WTC11 (cell line): ENCODE measurements around the gene LRMDA. TPM values are rescaled to one million over a fixed set of nuclear protein-coding genes. Genes with fewer than 3 reads are reported as not detected.

Source experiments
- ATAC-seq: fragments of 200-7000 bp; cut with Tn5 transposase; 2 replicates; pipeline ENCODE4 v1.10.0; 2021; ENCODE audit warnings: mild to moderate bottlenecking, moderate library complexity
- CTCF ChIA-PET: fragments of 300-600 bp; sonication (Branson Sonifier 250); formaldehyde crosslinking; loops from one replicate; lab custom pipeline; 2021; ENCODE audit warnings: antibody characterized with exemption; lab: Charles Lee
- POLR2A ChIA-PET: fragments of 350-600 bp; sonication (Branson Sonifier 250); formaldehyde crosslinking; loops from one replicate; lab custom pipeline; 2021; ENCODE audit warnings: antibody characterized with exemption; lab: Charles Lee
- DNase-seq: peaks from one replicate; pipeline ENCODE4 v3.0.0; 2021; ENCODE audit warnings: low spot score
- H3K27ac Mint-ChIP-seq: 2 replicates; pipeline ENCODE4 v1.8.0; 2021; ENCODE audit warnings: mixed read lengths
- H3K27me3 Mint-ChIP-seq: 2 replicates; pipeline ENCODE4 v1.8.0; 2021; ENCODE audit warnings: low read depth, mild to moderate bottlenecking, moderate library complexity, mixed read lengths
- H3K36me3 Mint-ChIP-seq: 2 replicates; pipeline ENCODE4 v1.8.0; 2021; ENCODE audit warnings: mixed read lengths
- H3K4me1 Mint-ChIP-seq: 2 replicates; pipeline ENCODE4 v1.8.0; 2022; ENCODE audit warnings: mixed read lengths
- H3K4me3 Mint-ChIP-seq: 2 replicates; pipeline ENCODE4 v1.8.0; 2021; ENCODE audit warnings: mild to moderate bottlenecking, moderate library complexity, mixed read lengths
- H3K9me3 Mint-ChIP-seq: 2 replicates; pipeline ENCODE4 v1.8.0; 2021; ENCODE audit warnings: mixed read lengths
- CREM ChIP-seq: sonication (generic); formaldehyde crosslinking; IDR thresholded peaks from 2 replicates; pipeline ENCODE4 v1.8.1; 2022; ENCODE audit warnings: mild to moderate bottlenecking, missing genetic modification reagents, moderate library complexity
- ETV6 ChIP-seq: sonication (generic); formaldehyde crosslinking; IDR thresholded peaks from 2 replicates; pipeline ENCODE4 v1.8.1; 2022; ENCODE audit warnings: mild to moderate bottlenecking, missing genetic modification reagents
- FOXP4 ChIP-seq: sonication (generic); formaldehyde crosslinking; IDR thresholded peaks from 2 replicates; pipeline ENCODE4 v1.8.0; 2022; ENCODE audit warnings: mild to moderate bottlenecking, missing genetic modification reagents
- MAX ChIP-seq: sonication (generic); formaldehyde crosslinking; IDR thresholded peaks from 2 replicates; pipeline ENCODE4 v1.8.0; 2022; ENCODE audit warnings: mild to moderate bottlenecking, missing genetic modification reagents
- MLX ChIP-seq: sonication (generic); formaldehyde crosslinking; IDR thresholded peaks from 2 replicates; pipeline ENCODE4 v1.8.1; 2023; ENCODE audit warnings: mild to moderate bottlenecking, missing genetic modification reagents, moderate library complexity
- MXD4 ChIP-seq: fragments of 250-450 bp; sonication (Bioruptor Pico); IDR thresholded peaks from 2 replicates; pipeline ENCODE4 v1.8.0; 2021; ENCODE audit warnings: mild to moderate bottlenecking, moderate library complexity, borderline replicate concordance
- MYBL2 ChIP-seq: sonication (generic); formaldehyde crosslinking; IDR thresholded peaks from 2 replicates; pipeline ENCODE4 v1.8.1; 2023; ENCODE audit warnings: mild to moderate bottlenecking, moderate library complexity, missing genetic modification reagents
- TEAD4 ChIP-seq: sonication (generic); formaldehyde crosslinking; IDR thresholded peaks from 2 replicates; pipeline ENCODE4 v1.8.0; 2022; ENCODE audit warnings: mild to moderate bottlenecking, missing genetic modification reagents
- USF2 ChIP-seq: sonication (generic); formaldehyde crosslinking; IDR thresholded peaks from 2 replicates; pipeline ENCODE4 v1.8.1; 2023; ENCODE audit warnings: mild to moderate bottlenecking, missing genetic modification reagents, moderate library complexity
- ZBTB43 ChIP-seq: sonication (generic); formaldehyde crosslinking; IDR thresholded peaks from 2 replicates; pipeline ENCODE4 v1.8.1; 2023; ENCODE audit warnings: mild to moderate bottlenecking, missing genetic modification reagents
- ZNF121 ChIP-seq: sonication (generic); formaldehyde crosslinking; IDR thresholded peaks from 2 replicates; pipeline ENCODE4 v1.8.0; 2023; ENCODE audit warnings: missing genetic modification reagents
- ZNF263 ChIP-seq: sonication (generic); formaldehyde crosslinking; IDR thresholded peaks from 2 replicates; pipeline ENCODE4 v1.8.1; 2022; ENCODE audit warnings: low read depth, mild to moderate bottlenecking, moderate library complexity, missing genetic modification reagents
- ZNF281 ChIP-seq: sonication (generic); formaldehyde crosslinking; IDR thresholded peaks from 2 replicates; pipeline ENCODE4 v1.8.0; 2023; ENCODE audit warnings: mild to moderate bottlenecking, missing genetic modification reagents
- ZNF532 ChIP-seq: fragments of 250-450 bp; sonication (Bioruptor Pico); IDR thresholded peaks from 2 replicates; pipeline ENCODE4 v1.9.0; 2021; ENCODE audit warnings: mild to moderate bottlenecking, borderline replicate concordance
- total RNA-seq: library from RNA; stranded (reverse); gene quantifications from 3 replicates; pipeline ENCODE4 v1.2.3, GENCODE V29; 2021

The LRMDA gene
- total RNA-seq, 1 experiment from 2014 or later: 0.92 TPM

- no peak for TF ChIP-seq ZNF281
- no peak for TF ChIP-seq ETV6 (CRISPR knock-in tag)
- no peak for TF ChIP-seq MXD4 (CRISPR knock-in tag)
- no peak for TF ChIP-seq CREM (CRISPR knock-in tag)
- no peak for TF ChIP-seq ZBTB43 (CRISPR knock-in tag)
- TF ChIP-seq USF2 (CRISPR knock-in tag): no peak
These were observed 308.2 kb downstream of the LRMDA start (continued) for GRCh38 chr10:75739414-75740143.

- no peak overlapping the region for H3K27ac Mint-ChIP-seq
- DNase-seq: no peak
- H3K27me3 Mint-ChIP-seq: no peaks in the 10 kb centered on the region
- no peak overlapping the region for H3K4me3 Mint-ChIP-seq
- no peak for ATAC-seq
- H3K9me3 Mint-ChIP-seq: no peaks in the 10 kb centered on the region
- H3K4me1 Mint-ChIP-seq: peaks cover 16% of the 10 kb centered on the region
- POLR2A ChIA-PET: no interaction called here
- TF ChIP-seq MXD4 (CRISPR knock-in tag) (no peak), ZNF281 (no peak), ETV6 (CRISPR knock-in tag) (no peak), MYBL2 (CRISPR knock-in tag) (no peak), FOXP4 (CRISPR knock-in tag) (no peak), TEAD4 (no peak), ZBTB43 (CRISPR knock-in tag) (no peak)
- CTCF ChIA-PET: no interaction called here
- no peaks in the 10 kb centered on the region; the same call in 1 of the 2 replicates for H3K36me3 Mint-ChIP-seq
These were observed 309.1 kb downstream of the LRMDA start for GRCh38 chr10:75740541-75740940.

GRCh38 chr10:75742355-75742754 is 310.9 kb downstream of the LRMDA start:
- DNase-seq (no peak), ATAC-seq (no peak)
- ChIA-PET POLR2A (no interaction called here), CTCF (no interaction called here)
- Mint-ChIP-seq H3K27ac (no peak overlapping the region), H3K27me3 (no peaks in the 10 kb centered on the region), H3K9me3 (no peaks in the 10 kb centered on the region), H3K4me3 (no peak overlapping the region), H3K4me1 (peaks cover 13% of the 10 kb centered on the region), H3K36me3 (no peaks in the 10 kb centered on the region; the same call in 1 of the 2 replicates)
- TF ChIP-seq ZNF121 (CRISPR knock-in tag) (no peak), MLX (CRISPR knock-in tag) (no peak), ZNF263 (CRISPR knock-in tag) (no peak), ZNF532 (CRISPR knock-in tag) (no peak), MAX (CRISPR knock-in tag) (no peak)
